B cell (primary cell): Measurements from ENCODE around the gene FRMD4A. TPM values are rescaled to one million over a fixed set of nuclear protein-coding genes. Genes with fewer than 3 reads are reported as not detected.

ENCODE experiments used
- ATAC-seq: fragments of 200-7000 bp; cut with Tn5 transposase; one replicate; pipeline ENCODE4 v1.10.0; 2021; ENCODE audit warnings: low read depth, mild to moderate bottlenecking, moderate number of reproducible peaks, moderate library complexity
- CTCF ChIA-PET: fragments of 350-600 bp; sonication (Branson Sonifier 250); formaldehyde crosslinking; loops from one replicate; lab custom pipeline; 2021; ENCODE audit warnings: antibody characterized with exemption, inconsistent platforms; lab: Charles Lee
- POLR2A ChIA-PET: fragments of 350-600 bp; sonication (Branson Sonifier 250); formaldehyde crosslinking; loops from one replicate; lab custom pipeline; 2021; ENCODE audit warnings: antibody characterized with exemption; lab: Charles Lee
- DNase-seq: peaks from one replicate; pipeline ENCODE4 v3.0.0; 2013
- H2AFZ ChIP-seq: 2 replicates; pipeline ENCODE4 v1.6.1; 2012; ENCODE audit warnings: mild to moderate bottlenecking, low read depth, low read length; ENCODE audit not compliant: insufficient read depth, poor library complexity, severe bottlenecking
- H3K27ac ChIP-seq, 2 donors: 1 replicate in 1 of 2; 2 replicates in 1 of 2; pipeline ENCODE4 v1.5.1; 2012 to 2013; ENCODE audit warnings: low read length in 2 of 2, mild to moderate bottlenecking in 2 of 2, moderate library complexity in 1 of 2
- H3K27me3 ChIP-seq, 4 experiments: fragments of 200-600 bp in 1 of 4; sonication (generic) in 1 of 4; replicated peaks in 1 of 4; 1 replicate in 2 of 4; 2 replicates in 2 of 4; pipeline versions ENCODE4 v1.6.1 to v1.7.0; 2013 to 2016; ENCODE audit warnings: low read length in 3 of 4, mild to moderate bottlenecking in 2 of 4, mixed read lengths in 1 of 4, moderate library complexity in 1 of 4; ENCODE audit not compliant: insufficient read depth in 4 of 4, control insufficient read depth in 3 of 4; ENCODE audit errors: control extremely low read depth in 1 of 4
- H3K36me3 ChIP-seq, 2 experiments: replicated peaks in 1 of 2; 1 replicate in 1 of 2; 2 replicates in 1 of 2; pipeline versions ENCODE4 v1.6.1 to v1.7.1; 2013; ENCODE audit warnings: low read length in 1 of 2; ENCODE audit not compliant: insufficient read depth in 2 of 2, control insufficient read depth in 1 of 2; ENCODE audit errors: control extremely low read depth in 1 of 2, extremely low read depth in 1 of 2
- H3K4me1 ChIP-seq, 2 donors: fragments of 200-600 bp in 1 of 2; sonication (generic) in 1 of 2; 1 replicate in 1 of 2; 2 replicates in 1 of 2; pipeline versions ENCODE4 v1.5.1 to v1.6.1; 2013 to 2017; ENCODE audit warnings: low read length in 2 of 2; ENCODE audit not compliant: control insufficient read depth in 2 of 2, insufficient read depth in 2 of 2
- H3K4me2 ChIP-seq: replicated peaks from 2 replicates; pipeline ENCODE3; 2012; ENCODE audit warnings: mild to moderate bottlenecking, low read depth, low read length; ENCODE audit not compliant: poor library complexity, severe bottlenecking
- H3K4me3 ChIP-seq, 5 experiments: fragments of 200-600 bp in 1 of 5; sonication (generic) in 1 of 5; 1 replicate in 3 of 5; 2 replicates in 2 of 5; pipeline versions ENCODE4 v1.5.1 to v1.7.0; 2011 to 2016; ENCODE audit warnings: low read length in 4 of 5, mild to moderate bottlenecking in 4 of 5, low read depth in 2 of 5, control low read depth in 1 of 5, moderate library complexity in 1 of 5; ENCODE audit not compliant: insufficient read depth in 1 of 5; ENCODE audit errors: control extremely low read depth in 1 of 5, extremely low read depth in 1 of 5
- H3K79me2 ChIP-seq: fragments of 200-600 bp; sonication (generic); one replicate; pipeline ENCODE4 v1.6.0; 2016; ENCODE audit warnings: low read length; ENCODE audit not compliant: control insufficient read depth, insufficient read depth
- H3K9ac ChIP-seq: fragments of 200-600 bp; sonication (generic); 2 replicates; pipeline ENCODE4 v1.6.1; 2017; ENCODE audit warnings: mild to moderate bottlenecking, low read length, moderate library complexity
- H3K9me3 ChIP-seq, 3 donors: one replicate each; pipeline versions ENCODE4 v1.6.1 to v1.7.1; 2013; ENCODE audit warnings: low read length in 2 of 3; ENCODE audit not compliant: control insufficient read depth in 2 of 3, insufficient read depth in 1 of 3; ENCODE audit errors: control extremely low read depth in 1 of 3
- H4K20me1 ChIP-seq: 2 replicates; pipeline ENCODE4 v1.6.0; 2012; ENCODE audit warnings: mild to moderate bottlenecking, low read length; ENCODE audit not compliant: insufficient read depth, control insufficient read depth, poor library complexity, severe bottlenecking
- H3K27ac Mint-ChIP-seq: one replicate; pipeline ENCODE4 v1.8.0; 2021; ENCODE audit warnings: mixed read lengths
- H3K27me3 Mint-ChIP-seq: one replicate; pipeline ENCODE4 v1.8.0; 2021; ENCODE audit warnings: mixed read lengths
- H3K4me1 Mint-ChIP-seq: one replicate; pipeline ENCODE4 v1.8.0; 2021; ENCODE audit warnings: mixed read lengths
- H3K4me3 Mint-ChIP-seq: one replicate; pipeline ENCODE4 v1.8.0; 2021; ENCODE audit warnings: mixed read lengths
- H3K9me3 Mint-ChIP-seq: one replicate; pipeline ENCODE4 v1.8.0; 2022; ENCODE audit warnings: mixed read lengths; ENCODE audit not compliant: insufficient read depth
- EZH2 ChIP-seq: IDR thresholded peaks from 2 replicates; pipeline ENCODE4 v1.6.1; 2012; ENCODE audit warnings: borderline replicate concordance, low read depth, mild to moderate bottlenecking, moderate library complexity, low read length; ENCODE audit not compliant: insufficient read depth, poor library complexity, severe bottlenecking
- WGBS: methylation state at CpG from one replicate; pipeline ENCODE4 v1.1.5; 2013; ENCODE audit warnings: missing lambda C conversion rate; ENCODE audit not compliant: insufficient coverage; 5-methylcytosine and 5-hydroxymethylcytosine counted together
- intact Hi-C: fragments of 100-400 bp; cut with micrococcal nuclease; formaldehyde crosslinking; loops from one replicate; pipeline ENCODE4 v1.10.0; 2022
- polyA plus RNA-seq: library from polyadenylated mRNA; depleted of rRNA; stranded (reverse); fragments of >200 nt; gene quantifications from 2 replicates; pipeline ENCODE4 v1.2.3, GENCODE V29; 2012
- total RNA-seq, 2 donors: library from RNA; stranded (reverse); fragments of 120-200 nt in 1 of 2; gene quantifications; 1 replicate in 1 of 2; 2 replicates in 1 of 2; pipeline versions ENCODE4 v1.2.3 to v1.2.4, GENCODE V29; 2013 to 2022
- TF ChIP-seq, protein P1 (sequence below): fragments of 200-600 bp; IDR thresholded peaks from one replicate; pipeline ENCODE4 v1.8.0; 2022; ENCODE audit warnings: antibody characterized with exemption, mild to moderate bottlenecking

The FRMD4A gene
- total and polyA plus RNA-seq, 2 donors (not counting 1 experiment from before 2014, with no cell fraction given), result 0.76 to 3.4 TPM

DNA sequence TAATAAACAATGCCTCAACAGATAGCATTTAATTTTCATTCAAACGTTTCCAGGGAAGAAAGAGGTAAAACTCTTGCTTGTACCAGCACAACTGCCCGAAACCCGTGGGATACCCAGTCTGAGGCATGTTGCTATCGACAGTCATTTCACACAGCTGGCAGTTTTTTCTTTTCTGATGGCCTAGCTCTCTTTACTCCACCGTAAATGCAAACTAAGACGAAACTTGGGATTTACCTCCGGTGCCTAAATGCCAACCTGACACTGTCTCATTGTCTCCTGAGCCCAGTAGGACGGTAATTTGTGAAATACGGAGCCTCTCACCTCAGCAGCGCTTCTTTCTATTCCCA, 600.4 kb downstream of the FRMD4A start:
- Mint-ChIP-seq H3K4me1 (no peaks in the 10 kb centered on the region), H3K4me3 (no peak overlapping the region), H3K9me3 (no peaks in the 10 kb centered on the region), H3K27me3 (no peaks in the 10 kb centered on the region), H3K27ac (no peak overlapping the region)
- H3K9me3 ChIP-seq, result no peaks in the 10 kb centered on the region
- H2AFZ ChIP-seq, result no peak overlapping the region
- no peaks in the 10 kb centered on the region for H3K36me3 ChIP-seq
- no peak for ATAC-seq
- CTCF ChIA-PET, result no interaction called here
- no peak overlapping the region for H3K27ac ChIP-seq
- no peaks in the 10 kb centered on the region for H3K4me1 ChIP-seq
- POLR2A ChIA-PET, result no interaction called here
- H3K79me2 ChIP-seq, result no peaks in the 10 kb centered on the region
- no peak overlapping the region for H3K4me3 ChIP-seq
- TF ChIP-seq EZH2, result no peak
- TF ChIP-seq, protein P1, sequence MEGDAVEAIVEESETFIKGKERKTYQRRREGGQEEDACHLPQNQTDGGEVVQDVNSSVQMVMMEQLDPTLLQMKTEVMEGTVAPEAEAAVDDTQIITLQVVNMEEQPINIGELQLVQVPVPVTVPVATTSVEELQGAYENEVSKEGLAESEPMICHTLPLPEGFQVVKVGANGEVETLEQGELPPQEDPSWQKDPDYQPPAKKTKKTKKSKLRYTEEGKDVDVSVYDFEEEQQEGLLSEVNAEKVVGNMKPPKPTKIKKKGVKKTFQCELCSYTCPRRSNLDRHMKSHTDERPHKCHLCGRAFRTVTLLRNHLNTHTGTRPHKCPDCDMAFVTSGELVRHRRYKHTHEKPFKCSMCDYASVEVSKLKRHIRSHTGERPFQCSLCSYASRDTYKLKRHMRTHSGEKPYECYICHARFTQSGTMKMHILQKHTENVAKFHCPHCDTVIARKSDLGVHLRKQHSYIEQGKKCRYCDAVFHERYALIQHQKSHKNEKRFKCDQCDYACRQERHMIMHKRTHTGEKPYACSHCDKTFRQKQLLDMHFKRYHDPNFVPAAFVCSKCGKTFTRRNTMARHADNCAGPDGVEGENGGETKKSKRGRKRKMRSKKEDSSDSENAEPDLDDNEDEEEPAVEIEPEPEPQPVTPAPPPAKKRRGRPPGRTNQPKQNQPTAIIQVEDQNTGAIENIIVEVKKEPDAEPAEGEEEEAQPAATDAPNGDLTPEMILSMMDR, result no peak
- WGBS, result 87% methylated on average over 9 of the region's 10 CpGs
- H4K20me1 ChIP-seq, result no peaks in the 10 kb centered on the region
- intact Hi-C loops, result no loop called here
- no peak overlapping the region for H3K9ac ChIP-seq
- no peak for DNase-seq
- no peak overlapping the region for H3K4me2 ChIP-seq
- H3K27me3 ChIP-seq, result no peaks in the 10 kb centered on the region

DNA sequence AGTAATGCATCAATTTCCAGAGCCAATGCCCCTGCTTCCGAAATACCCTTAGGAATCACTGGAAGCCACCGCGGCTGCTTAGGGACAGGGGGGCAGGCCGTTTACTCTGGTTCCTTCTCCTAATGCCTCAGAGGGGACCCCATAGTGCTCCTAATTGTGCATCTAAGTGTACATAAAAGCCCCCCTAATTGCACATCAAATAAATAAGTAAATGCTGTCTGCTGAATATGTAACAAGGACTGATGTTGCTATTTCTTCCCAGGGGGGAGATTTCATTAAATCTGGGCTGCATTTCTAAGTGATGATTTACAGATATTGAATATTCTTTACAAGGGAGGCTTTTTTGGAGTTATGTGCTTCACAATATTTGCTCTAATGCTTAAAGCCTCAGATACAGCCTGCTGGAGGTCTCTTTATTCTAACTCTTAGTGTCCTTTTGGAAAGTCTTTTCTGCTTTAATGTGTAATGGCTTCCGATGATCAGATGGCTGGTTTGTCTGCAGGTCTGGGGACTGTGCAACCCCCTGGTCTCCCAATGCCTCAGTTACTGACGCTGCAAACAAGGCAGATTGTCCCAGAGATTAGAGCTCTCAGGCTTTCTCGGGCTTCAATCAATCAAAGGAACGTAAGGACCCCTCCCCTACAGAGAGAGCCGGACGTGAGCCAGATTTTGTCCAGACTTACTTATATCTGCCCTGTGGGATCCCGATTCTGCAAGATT, 601.0 kb downstream of the FRMD4A start:
- ATAC-seq (no peak), DNase-seq (no peak)
- H3K4me1 ChIP-seq, result no peaks in the 10 kb centered on the region
- POLR2A ChIA-PET, result no interaction called here
- H3K27me3 Mint-ChIP-seq, result no peaks in the 10 kb centered on the region
- no peaks in the 10 kb centered on the region for H3K27me3 ChIP-seq
- H3K9me3 ChIP-seq, result no peaks in the 10 kb centered on the region
- no peak overlapping the region for H3K4me3 ChIP-seq
- no peak overlapping the region for H3K4me3 Mint-ChIP-seq
- H3K9ac ChIP-seq, result no peak overlapping the region
- no peak overlapping the region for H2AFZ ChIP-seq
- intact Hi-C loops, result no loop called here
- H3K36me3 ChIP-seq, result no peaks in the 10 kb centered on the region
- H3K27ac Mint-ChIP-seq, result no peak overlapping the region
- no peak overlapping the region for H3K27ac ChIP-seq
- no peak overlapping the region for H3K4me2 ChIP-seq
- H3K9me3 Mint-ChIP-seq, result no peaks in the 10 kb centered on the region
- no peak for TF ChIP-seq EZH2
- TF ChIP-seq, protein P1, result no peak
- CTCF ChIA-PET, result no interaction called here
- no peaks in the 10 kb centered on the region for H3K79me2 ChIP-seq
- H4K20me1 ChIP-seq, result no peaks in the 10 kb centered on the region
- H3K4me1 Mint-ChIP-seq, result no peaks in the 10 kb centered on the region
- WGBS, result 94% methylated on average over 11 of the region's 11 CpGs
